Gastroesophageal sphincter (tissue), 3 donors: ENCODE results near the gene ATF6.

ENCODE experiments used
- CTCF ChIP-seq, 4 experiments: fragments of 200-600 bp in 2 of 4; fragments of 450-650 bp in 2 of 4; sonication (generic) in 1 of 4; IDR thresholded peaks; one replicate each; pipeline ENCODE4 v1.5.1; 2017 to 2019; ENCODE audit warnings: antibody characterized with exemption in 4 of 4, mild to moderate bottlenecking in 2 of 4, moderate library complexity in 2 of 4
- POLR2A ChIP-seq, 2 donors: fragments of 450-650 bp; IDR thresholded peaks; one replicate each; pipeline ENCODE4 v1.6.1; 2017; ENCODE audit warnings: antibody characterized with exemption in 2 of 2, mild to moderate bottlenecking in 2 of 2, moderate library complexity in 1 of 2
- POLR2AphosphoS5 ChIP-seq: sonication (generic); formaldehyde crosslinking; IDR thresholded peaks from one replicate; pipeline ENCODE4 v1.6.1; 2017; ENCODE audit warnings: antibody characterized with exemption

- TF ChIP-seq CTCF (IDR thresholded peaks at IDR 0.05): no peak
- no peak for TF ChIP-seq POLR2AphosphoS5
- no peak for TF ChIP-seq POLR2A (IDR thresholded peaks at IDR 0.05)
These were observed 155.4 kb downstream of the ATF6 start for GRCh38 chr1:161921491-161921890.
